ENCODE data around the gene HDAC7.

HDAC7 gene

GRCh38 chr12:47860873-47861272, 41.2 kb upstream of the HDAC7 start:
- FAIRE-seq = no peak
- no peak for DNase-seq (ENCODE audit: insufficient read length, low spot score)
- no peak for TF ChIP-seq POLR2AphosphoS5 (IDR thresholded peaks at IDR 0.05; ENCODE audit: low read depth, low read length)
- TF ChIP-seq PAX5 (IDR thresholded peaks at IDR 0.05; ENCODE audit: insufficient read depth, low read length, severe bottlenecking) = no peak
- no peak for TF ChIP-seq TAF1 (IDR thresholded peaks at IDR 0.05; ENCODE audit: low read depth, low read length)
- no peak for TF ChIP-seq POLR2A (IDR thresholded peaks at IDR 0.05; ENCODE audit: low read depth, low read length)
- TF ChIP-seq SPI1 (IDR thresholded peaks at IDR 0.05; ENCODE audit: low read depth, low read length) = no peak
- no peak for TF ChIP-seq POU2F2 (IDR thresholded peaks at IDR 0.05; ENCODE audit: low read depth, low read length)

DNA sequence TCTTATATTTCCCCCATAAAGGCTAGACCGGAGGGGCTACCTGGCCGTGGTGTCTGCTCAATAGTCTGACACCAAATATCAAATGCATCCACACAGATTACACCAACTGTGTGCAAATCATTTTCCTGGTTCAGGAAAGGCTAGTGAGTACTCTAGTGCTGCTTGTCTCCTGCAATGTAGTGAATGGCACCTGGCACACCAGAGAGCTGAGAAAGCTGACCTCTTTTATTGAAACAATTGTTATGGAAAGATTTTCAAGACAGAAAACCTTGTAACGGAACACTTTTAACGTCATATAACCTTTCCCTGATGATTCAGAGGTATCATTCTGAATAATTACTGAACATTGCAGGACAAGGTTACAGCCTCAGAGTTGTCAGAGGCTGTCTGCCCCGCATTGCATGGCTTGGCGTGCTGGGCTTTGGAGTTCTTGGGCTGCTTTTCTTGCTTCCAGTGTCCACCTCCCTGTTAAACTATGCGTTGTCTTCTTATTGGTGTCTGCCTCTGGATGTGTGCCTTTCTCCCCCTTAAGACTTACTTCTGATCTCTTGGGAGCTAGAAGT, 40.7 kb upstream of the HDAC7 start:
- FAIRE-seq (no peak), DNase-seq (ENCODE audit: insufficient read length, low spot score) (no peak)
- TF ChIP-seq POLR2A (IDR thresholded peaks at IDR 0.05; ENCODE audit: low read depth, low read length) = no peak
- TF ChIP-seq TAF1 (IDR thresholded peaks at IDR 0.05; ENCODE audit: low read depth, low read length) = no peak

GRCh38 chr12:47858511-47859266, 39.0 kb upstream of the HDAC7 start:
- DNase-seq (ENCODE audit: insufficient read length, low spot score) = no peak
- TF ChIP-seq POLR2AphosphoS5 (IDR thresholded peaks at IDR 0.05; ENCODE audit: low read depth, low read length) (no peak), PAX5 (IDR thresholded peaks at IDR 0.05; ENCODE audit: insufficient read depth, low read length, severe bottlenecking) (no peak), POLR2A (IDR thresholded peaks at IDR 0.05; ENCODE audit: low read depth, low read length) (no peak), SPI1 (IDR thresholded peaks at IDR 0.05; ENCODE audit: low read depth, low read length) (no peak), TAF1 (IDR thresholded peaks at IDR 0.05; ENCODE audit: low read depth, low read length) (no peak), POU2F2 (IDR thresholded peaks at IDR 0.05; ENCODE audit: low read depth, low read length) (no peak)
- no peak for FAIRE-seq

GRCh38 chr12:47856721-47857575, 37.2 kb upstream of the HDAC7 start:
- TF ChIP-seq POLR2AphosphoS5 (IDR thresholded peaks at IDR 0.05; ENCODE audit: low read depth, low read length) (no peak), PAX5 (IDR thresholded peaks at IDR 0.05; ENCODE audit: insufficient read depth, low read length, severe bottlenecking) (no peak), POLR2A (IDR thresholded peaks at IDR 0.05; ENCODE audit: low read depth, low read length) (no peak), TAF1 (IDR thresholded peaks at IDR 0.05; ENCODE audit: low read depth, low read length) (no peak)
- no peak for DNase-seq (ENCODE audit: insufficient read length, low spot score)
- FAIRE-seq = no peak

- TF ChIP-seq SPI1 (IDR thresholded peaks at IDR 0.05; ENCODE audit: low read depth, low read length) (no peak), POLR2AphosphoS5 (IDR thresholded peaks at IDR 0.05; ENCODE audit: low read depth, low read length) (no peak), POLR2A (IDR thresholded peaks at IDR 0.05; ENCODE audit: low read depth, low read length) (no peak), POU2F2 (IDR thresholded peaks at IDR 0.05; ENCODE audit: low read depth, low read length) (no peak), TAF1 (IDR thresholded peaks at IDR 0.05; ENCODE audit: low read depth, low read length) (no peak), PAX5 (IDR thresholded peaks at IDR 0.05; ENCODE audit: insufficient read depth, low read length, severe bottlenecking) (no peak)
- FAIRE-seq (no peak), DNase-seq (ENCODE audit: insufficient read length, low spot score) (no peak)
Observed at GRCh38 chr12:47856094-47856493, 36.4 kb upstream of the HDAC7 start.

DNA sequence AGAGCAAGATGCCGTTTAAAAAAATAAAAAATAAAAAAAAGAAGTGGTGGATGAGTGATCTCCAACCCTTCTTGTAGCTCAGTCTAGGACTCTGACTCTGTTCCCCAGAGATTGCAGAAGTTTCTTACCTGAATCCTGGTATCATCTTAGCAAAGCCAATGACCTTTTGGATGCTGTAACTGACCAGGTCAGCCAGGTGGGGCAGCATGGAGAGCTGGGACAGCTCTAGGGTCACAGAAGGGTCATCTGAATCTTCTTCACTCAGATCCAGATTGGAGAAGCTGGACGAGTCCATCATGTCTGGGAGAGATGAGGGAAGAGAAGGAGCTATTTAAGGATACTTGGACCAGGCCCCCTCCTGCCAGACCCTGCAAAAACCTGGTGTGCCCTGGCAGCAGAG, 35.8 kb upstream of the HDAC7 start:
- no peak for TF ChIP-seq POLR2AphosphoS5 (IDR thresholded peaks at IDR 0.05; ENCODE audit: low read depth, low read length)
- TF ChIP-seq PAX5 (IDR thresholded peaks at IDR 0.05; ENCODE audit: insufficient read depth, low read length, severe bottlenecking) = no peak
- TF ChIP-seq SPI1 (IDR thresholded peaks at IDR 0.05; ENCODE audit: low read depth, low read length) = no peak
- no peak for TF ChIP-seq TAF1 (IDR thresholded peaks at IDR 0.05; ENCODE audit: low read depth, low read length)
- TF ChIP-seq POU2F2 (IDR thresholded peaks at IDR 0.05; ENCODE audit: low read depth, low read length) = no peak
- TF ChIP-seq POLR2A (IDR thresholded peaks at IDR 0.05; ENCODE audit: low read depth, low read length) = no peak
- DNase-seq (ENCODE audit: insufficient read length, low spot score) (no peak), FAIRE-seq (no peak)

DNA sequence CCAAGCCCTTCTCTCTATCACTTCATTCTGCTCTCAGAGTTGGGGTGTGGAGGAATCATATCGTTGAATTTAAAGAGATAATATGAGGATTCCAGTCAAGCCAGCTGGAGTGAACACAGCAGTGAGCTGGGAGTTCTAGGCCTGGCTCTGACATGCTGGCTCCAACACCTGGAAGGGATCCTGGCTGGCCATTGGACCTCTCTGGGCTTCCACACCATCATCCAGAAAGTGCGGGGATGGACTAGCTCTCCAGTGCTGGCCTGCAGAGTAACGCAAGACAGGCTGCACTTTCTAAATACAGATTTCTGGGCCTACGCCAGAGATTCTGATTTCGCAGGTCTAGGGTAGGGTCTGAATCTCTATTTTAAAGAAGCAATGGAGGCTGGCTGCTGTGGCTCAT, 34.8 kb upstream of the HDAC7 start:
- no peak for FAIRE-seq
- no peak for DNase-seq (ENCODE audit: insufficient read length, low spot score)
- TF ChIP-seq PAX5 (IDR thresholded peaks at IDR 0.05; ENCODE audit: insufficient read depth, low read length, severe bottlenecking) (no peak), SPI1 (IDR thresholded peaks at IDR 0.05; ENCODE audit: low read depth, low read length) (no peak), POU2F2 (IDR thresholded peaks at IDR 0.05; ENCODE audit: low read depth, low read length) (no peak), POLR2AphosphoS5 (IDR thresholded peaks at IDR 0.05; ENCODE audit: low read depth, low read length) (no peak), POLR2A (IDR thresholded peaks at IDR 0.05; ENCODE audit: low read depth, low read length) (no peak), TAF1 (IDR thresholded peaks at IDR 0.05; ENCODE audit: low read depth, low read length) (no peak)

DNA sequence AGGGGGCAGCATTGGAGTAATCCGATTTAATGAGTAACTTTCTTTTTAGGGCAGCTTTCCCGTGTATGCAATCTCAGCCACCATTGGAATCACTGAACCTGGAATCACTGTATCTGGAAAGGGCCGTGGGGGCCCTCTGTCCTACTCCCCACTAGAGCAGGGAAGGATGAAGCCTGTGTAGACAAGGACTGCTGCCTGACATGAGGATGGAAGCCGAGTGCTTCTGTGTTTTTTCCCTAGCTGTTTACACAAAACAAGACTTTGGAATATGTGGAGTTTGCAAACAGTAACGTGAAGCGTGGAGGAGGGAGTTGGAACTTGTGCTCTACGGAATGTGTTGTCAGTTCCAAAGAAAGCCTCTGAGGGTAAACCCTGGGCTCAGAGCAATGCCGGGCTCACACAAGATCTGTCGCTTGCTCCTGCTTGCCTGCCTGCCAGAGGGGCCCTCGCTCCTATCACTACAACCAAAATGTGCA, 32.4 kb upstream of the HDAC7 start:
- FAIRE-seq (no peak), DNase-seq (ENCODE audit: insufficient read length, low spot score) (no peak)
- TF ChIP-seq SPI1 (IDR thresholded peaks at IDR 0.05; ENCODE audit: low read depth, low read length) (no peak), POLR2AphosphoS5 (IDR thresholded peaks at IDR 0.05; ENCODE audit: low read depth, low read length) (no peak)

DNA sequence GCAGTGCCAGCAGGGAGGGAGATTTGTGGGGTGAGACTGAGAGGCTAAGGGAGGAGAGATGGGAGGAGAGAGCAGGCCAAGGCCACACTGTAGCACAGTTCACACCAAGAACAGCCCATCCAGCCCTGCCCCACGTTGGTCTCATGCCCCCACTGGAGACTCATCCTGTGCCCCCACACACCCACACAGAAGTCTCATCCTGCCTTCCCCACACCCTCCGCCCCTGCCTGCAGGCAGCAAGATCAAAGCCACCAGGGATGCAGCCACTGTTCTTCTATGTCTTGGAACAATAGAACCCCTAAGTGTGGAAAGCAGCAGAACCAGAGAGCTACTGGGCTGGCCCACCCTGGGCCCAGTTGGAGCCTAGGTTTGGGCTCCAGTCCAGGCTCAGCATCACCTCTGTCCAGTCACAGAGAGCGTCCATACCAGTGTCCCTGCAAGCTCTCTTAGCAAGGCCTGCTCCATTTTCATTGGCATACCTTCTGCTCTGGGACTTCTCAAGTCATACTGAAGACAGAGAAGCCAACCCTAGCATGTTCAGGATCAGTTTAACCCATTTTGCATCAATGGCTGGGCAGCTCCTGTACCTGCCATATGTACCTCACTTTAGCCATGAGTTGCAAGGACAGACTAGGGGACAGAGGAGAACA, 31.7 kb upstream of the HDAC7 start:
- peak; percentile 26 for FAIRE-seq
- TF ChIP-seq PAX5 (IDR thresholded peaks at IDR 0.05; ENCODE audit: insufficient read depth, low read length, severe bottlenecking) (no peak), POLR2AphosphoS5 (IDR thresholded peaks at IDR 0.05; ENCODE audit: low read depth, low read length) (no peak), POLR2A (IDR thresholded peaks at IDR 0.05; ENCODE audit: low read depth, low read length) (no peak), POU2F2 (IDR thresholded peaks at IDR 0.05; ENCODE audit: low read depth, low read length) (no peak), SPI1 (IDR thresholded peaks at IDR 0.05; ENCODE audit: low read depth, low read length) (no peak), TAF1 (IDR thresholded peaks at IDR 0.05; ENCODE audit: low read depth, low read length) (no peak)
- no peak for DNase-seq (ENCODE audit: insufficient read length, low spot score)
